ENCODE measurements around the gene B4GALNT3.
"Not testable (repeated sequence)": the region's sequence is repeated elsewhere in the genome, so short reads cannot be mapped to it uniquely, and the experiment has no call there.

DNA sequence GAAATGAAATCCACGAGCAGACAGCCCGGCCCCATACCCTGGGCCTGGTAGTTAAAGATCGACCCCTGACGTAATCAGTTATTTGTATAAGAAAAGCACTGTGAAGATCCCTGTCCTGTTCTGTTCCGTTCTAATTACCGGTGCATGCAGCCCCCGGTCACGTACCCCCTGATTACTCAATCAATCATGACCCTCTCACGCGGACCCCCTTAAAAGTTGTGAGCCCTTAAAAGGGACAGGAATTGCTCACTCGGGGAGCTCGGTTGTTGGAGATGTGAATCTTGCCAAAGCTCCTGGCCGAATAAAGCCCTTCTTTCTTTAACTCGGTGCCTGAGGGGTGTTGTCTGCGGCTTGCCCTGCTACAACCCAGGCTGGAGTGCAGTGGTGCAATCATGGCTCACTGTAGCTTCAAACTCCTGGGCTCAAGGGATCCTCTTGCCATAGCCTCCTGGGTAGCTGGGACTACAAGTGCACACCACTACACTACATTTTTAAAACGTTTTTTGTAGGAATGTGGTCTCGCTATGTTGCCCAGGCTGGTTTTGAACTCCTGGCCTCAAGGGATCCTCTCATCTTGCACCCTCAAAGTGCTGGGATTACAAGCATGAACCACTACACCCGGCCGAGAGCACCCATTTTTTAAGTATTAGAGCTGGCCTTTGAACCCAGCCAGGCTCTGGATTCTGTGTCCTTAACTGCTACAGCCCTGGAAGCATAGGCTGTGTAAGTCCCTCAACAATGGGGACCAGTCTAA lies 118.4 kb downstream of the B4GALNT3 start:
- TF ChIP-seq POLR2AphosphoS5 (IDR thresholded peaks at IDR 0.05; ENCODE audit: borderline replicate concordance, low read depth, low read length); EZH2 (IDR thresholded peaks at IDR 0.05): not testable (repeated sequence)

All from SK-N-MC (cell line).